ENCODE data around the gene SYT5. TPM values are rescaled to one million over a fixed set of nuclear protein-coding genes. Genes with fewer than 3 reads are reported as not detected.

SYT5 gene
- total RNA-seq, 1 donor: 0.45 TPM

DNA sequence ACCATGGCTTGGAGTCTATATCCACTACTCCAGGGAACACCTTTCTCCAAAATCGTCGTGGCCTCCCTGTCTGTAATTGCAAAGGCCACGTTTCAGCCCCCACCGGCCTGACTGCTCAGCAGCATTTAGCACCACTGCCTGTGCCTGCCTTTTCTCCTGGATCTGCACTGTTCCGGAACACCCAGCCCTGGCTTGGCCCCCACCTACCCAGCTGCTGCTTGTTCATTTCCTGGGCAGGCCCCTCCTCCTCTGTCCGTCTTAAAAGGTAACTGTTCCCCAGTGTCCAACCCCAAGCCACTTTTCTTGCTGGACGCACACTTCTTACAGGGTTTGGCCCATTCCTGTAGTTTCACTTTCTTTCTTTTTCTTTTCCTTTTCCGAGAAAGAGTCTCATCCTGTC is 8.5 kb upstream of the SYT5 start:
- TF ChIP-seq, protein P1, sequence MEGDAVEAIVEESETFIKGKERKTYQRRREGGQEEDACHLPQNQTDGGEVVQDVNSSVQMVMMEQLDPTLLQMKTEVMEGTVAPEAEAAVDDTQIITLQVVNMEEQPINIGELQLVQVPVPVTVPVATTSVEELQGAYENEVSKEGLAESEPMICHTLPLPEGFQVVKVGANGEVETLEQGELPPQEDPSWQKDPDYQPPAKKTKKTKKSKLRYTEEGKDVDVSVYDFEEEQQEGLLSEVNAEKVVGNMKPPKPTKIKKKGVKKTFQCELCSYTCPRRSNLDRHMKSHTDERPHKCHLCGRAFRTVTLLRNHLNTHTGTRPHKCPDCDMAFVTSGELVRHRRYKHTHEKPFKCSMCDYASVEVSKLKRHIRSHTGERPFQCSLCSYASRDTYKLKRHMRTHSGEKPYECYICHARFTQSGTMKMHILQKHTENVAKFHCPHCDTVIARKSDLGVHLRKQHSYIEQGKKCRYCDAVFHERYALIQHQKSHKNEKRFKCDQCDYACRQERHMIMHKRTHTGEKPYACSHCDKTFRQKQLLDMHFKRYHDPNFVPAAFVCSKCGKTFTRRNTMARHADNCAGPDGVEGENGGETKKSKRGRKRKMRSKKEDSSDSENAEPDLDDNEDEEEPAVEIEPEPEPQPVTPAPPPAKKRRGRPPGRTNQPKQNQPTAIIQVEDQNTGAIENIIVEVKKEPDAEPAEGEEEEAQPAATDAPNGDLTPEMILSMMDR (IDR thresholded peaks at IDR 0.05; ENCODE audit: insufficient read depth, low read length): no peak
- no peak for DNase-seq (ENCODE audit: low read depth)
- no peak overlapping the region for H3K4me3 ChIP-seq (ENCODE audit: low read depth, low read length)

DNA sequence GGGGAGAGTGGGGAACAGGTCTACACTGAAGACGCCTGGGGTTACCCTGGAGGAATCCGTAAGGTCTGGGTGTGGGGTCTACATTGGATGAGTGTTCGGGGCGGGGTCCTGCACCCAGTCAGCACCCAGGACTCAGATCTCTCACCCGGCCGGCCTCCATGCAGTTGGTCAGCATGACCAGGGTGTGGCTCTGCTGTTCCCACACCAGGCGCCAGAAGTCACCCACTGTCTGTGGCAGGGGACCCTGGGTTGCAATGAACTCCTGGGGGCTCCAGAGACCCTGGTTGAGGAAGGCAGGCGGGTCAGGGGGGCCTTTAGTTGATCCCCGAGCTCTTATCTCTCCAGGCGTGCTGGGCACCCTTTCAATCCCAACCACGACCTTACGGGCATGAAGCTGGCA is 6.0 kb upstream of the SYT5 start:
- no peak for DNase-seq (ENCODE audit: low read depth)
- H3K4me3 ChIP-seq (ENCODE audit: low read depth, low read length): no peak overlapping the region
- TF ChIP-seq, protein P1 (IDR thresholded peaks at IDR 0.05; ENCODE audit: insufficient read depth, low read length): no peak

DNA sequence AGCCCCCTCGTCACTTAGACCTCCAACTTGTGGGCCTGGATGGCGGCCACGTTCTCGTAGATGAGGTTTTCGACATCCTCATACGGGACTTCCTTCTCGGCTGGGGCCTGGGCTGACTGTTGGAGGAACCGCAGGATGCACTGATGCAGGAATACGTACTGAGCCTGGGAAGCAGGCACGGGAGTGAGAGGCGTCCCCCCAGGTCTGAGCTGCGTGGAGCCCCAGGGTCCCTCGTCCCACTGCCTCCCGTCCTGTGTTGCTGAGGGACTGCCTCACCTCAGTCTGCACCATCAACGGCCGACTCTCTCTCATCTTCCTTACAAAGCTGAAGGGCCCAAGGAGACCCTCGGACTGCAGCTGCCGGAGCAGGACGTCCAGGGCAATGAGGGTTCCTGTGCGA is 1.7 kb upstream of the SYT5 start:
- no peak for DNase-seq (ENCODE audit: low read depth)
- TF ChIP-seq, protein P1 (IDR thresholded peaks at IDR 0.05; ENCODE audit: insufficient read depth, low read length): no peak
- H3K4me3 ChIP-seq (ENCODE audit: low read depth, low read length): no peak overlapping the region

DNA sequence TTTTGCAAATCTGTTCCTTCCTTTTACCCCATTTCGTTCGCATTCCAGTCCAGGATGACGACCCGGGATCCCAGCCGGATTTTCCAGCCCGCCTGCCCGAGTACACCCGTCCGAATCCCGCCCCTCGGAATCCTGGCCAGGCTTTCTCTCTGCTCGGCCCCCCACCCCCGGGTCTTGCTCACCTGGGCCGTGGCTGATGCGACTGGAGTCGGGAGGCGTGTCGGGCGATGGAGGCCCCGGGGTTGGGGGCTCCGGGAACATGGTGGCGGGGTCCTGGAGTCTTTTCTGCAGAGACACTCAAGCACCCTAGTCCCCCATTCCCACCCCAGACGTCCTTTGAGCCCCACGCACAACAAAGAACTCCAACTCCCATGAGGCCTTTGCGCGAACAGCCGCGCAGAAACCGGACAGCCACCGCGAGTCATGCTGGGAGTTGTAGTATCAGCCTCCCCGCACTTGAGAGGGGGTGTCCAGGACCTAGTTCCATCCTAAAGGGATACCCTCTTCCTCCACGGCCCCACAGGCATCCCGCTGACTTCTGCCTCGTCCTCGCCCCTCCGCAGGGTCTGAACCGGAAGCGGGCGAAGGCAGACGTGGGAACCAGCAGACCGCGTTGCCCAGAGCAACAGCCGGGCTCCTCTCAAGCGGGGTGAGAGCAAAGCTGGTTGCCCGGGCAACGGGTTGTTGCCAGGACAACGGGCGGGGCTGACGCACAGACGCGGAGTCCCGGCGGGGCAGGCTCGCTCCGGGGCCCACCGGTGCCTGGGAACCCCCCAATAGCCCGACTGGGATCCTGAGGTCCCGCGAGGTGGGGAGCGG is 1.1 kb downstream of the SYT5 start:
- TF ChIP-seq, protein P1 (IDR thresholded peaks at IDR 0.05; ENCODE audit: insufficient read depth, low read length): no peak
- peak; percentile 72 for DNase-seq (ENCODE audit: low read depth)

DNA sequence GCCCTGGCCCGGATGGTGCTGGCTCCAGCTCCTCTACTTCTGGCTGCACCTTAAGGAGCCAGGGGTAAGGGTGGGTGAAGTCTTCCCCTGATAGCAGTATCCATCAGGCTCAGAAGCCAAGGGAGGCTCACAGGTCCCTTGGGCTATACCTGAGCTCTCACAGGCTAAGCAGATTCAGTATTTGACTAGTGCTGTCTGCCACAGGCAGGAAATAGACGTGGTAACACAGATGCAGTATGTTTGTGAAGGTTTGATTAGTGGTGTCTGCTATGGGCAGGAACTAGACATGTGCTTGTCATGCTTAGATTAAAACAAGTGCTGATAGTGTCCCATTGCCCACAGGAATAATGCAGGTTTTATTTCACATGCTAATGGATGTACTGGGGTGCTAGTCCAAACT is 4.0 kb downstream of the SYT5 start:
- TF ChIP-seq, protein P1 (IDR thresholded peaks at IDR 0.05; ENCODE audit: insufficient read depth, low read length): no peak
- DNase-seq (ENCODE audit: low read depth): no peak
- H3K4me3 ChIP-seq (ENCODE audit: low read depth, low read length): no peak overlapping the region

More for the DNA sequence above, 1.1 kb downstream of the SYT5 start:
- peak overlapping the region; percentile 57 for H3K4me3 ChIP-seq (ENCODE audit: low read depth, low read length)

DNA sequence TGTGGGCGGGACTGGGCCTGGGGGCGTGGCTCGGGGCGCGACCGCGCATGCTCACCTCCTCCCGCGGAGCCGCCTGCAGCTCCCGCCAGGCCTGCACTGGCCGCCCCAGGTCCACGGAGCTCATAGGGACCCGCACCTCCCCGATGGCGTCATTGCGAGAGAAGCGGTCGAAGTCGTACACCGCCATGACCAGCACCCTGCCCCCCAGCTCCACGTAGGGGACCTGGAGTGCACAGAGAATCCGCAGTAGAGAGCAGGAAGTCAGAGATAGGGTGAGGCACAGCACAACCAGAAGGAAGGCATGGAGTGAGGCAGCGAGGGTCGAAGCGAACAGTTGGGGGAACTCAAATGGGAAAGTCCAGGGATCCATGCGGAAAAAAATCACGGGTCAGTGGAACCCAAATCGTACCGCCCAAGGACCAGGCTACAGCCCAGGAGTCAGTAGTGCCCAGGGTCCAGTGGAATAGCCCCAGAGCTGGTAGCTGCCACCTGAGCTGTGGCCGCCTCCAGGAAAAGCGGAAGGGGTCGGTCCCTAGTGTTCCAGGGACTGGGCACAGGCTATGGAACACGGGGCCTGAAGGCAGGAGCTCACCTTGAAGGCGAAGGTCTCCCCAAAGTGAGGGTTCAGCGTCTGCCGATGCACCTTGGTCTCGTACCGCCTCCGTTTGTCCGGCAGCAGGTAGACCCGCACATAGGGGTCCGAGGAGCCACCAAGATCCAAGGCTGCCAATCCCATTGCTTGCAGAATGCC is 4.8 kb downstream of the SYT5 start:
- H3K4me3 ChIP-seq (ENCODE audit: low read depth, low read length): no peak overlapping the region
- TF ChIP-seq, protein P1 (IDR thresholded peaks at IDR 0.05; ENCODE audit: insufficient read depth, low read length): no peak
- DNase-seq (ENCODE audit: low read depth): no peak
